GM21447 (cell line): ENCODE measurements around the gene CD83.

Experiments used
- ATAC-seq: cut with Tn5 transposase; IDR thresholded peaks from one replicate; pipeline ENCODE4 v1.9.1; 2021; ENCODE audit not compliant: unreplicated experiment

The CD83 gene

GRCh38 chr6:14091339-14091978 is 26.1 kb upstream of the CD83 start:
- ATAC-seq = no peak

- ATAC-seq = no peak
Measured at GRCh38 chr6:14092316-14092715, 25.3 kb upstream of the CD83 start.

GRCh38 chr6:14092838-14093789 is 24.5 kb upstream of the CD83 start:
- no peak for ATAC-seq

- no peak for ATAC-seq
Measured at GRCh38 chr6:14094721-14095120, 22.9 kb upstream of the CD83 start.

- ATAC-seq = peak; percentile 62
Measured at GRCh38 chr6:14095437-14095836, 22.1 kb upstream of the CD83 start.

- no peak for ATAC-seq
Measured at GRCh38 chr6:14100138-14100537, 17.4 kb upstream of the CD83 start.

GRCh38 chr6:14100966-14101365 is 16.6 kb upstream of the CD83 start:
- ATAC-seq = no peak

GRCh38 chr6:14102383-14102782 is 15.2 kb upstream of the CD83 start:
- ATAC-seq = no peak

GRCh38 chr6:14105547-14105946 is 12.0 kb upstream of the CD83 start:
- no peak for ATAC-seq

GRCh38 chr6:14107000-14107399 is 10.6 kb upstream of the CD83 start:
- no peak for ATAC-seq

- no peak for ATAC-seq
Measured at GRCh38 chr6:14107711-14108494, 9.7 kb upstream of the CD83 start.

GRCh38 chr6:14108571-14109410 is 8.8 kb upstream of the CD83 start:
- ATAC-seq = peak; percentile 76

GRCh38 chr6:14109411-14109826 is 8.2 kb upstream of the CD83 start:
- ATAC-seq = peak; percentile 5

GRCh38 chr6:14110001-14110818 is 7.4 kb upstream of the CD83 start:
- peak; percentile 40 for ATAC-seq

- ATAC-seq = no peak
Measured at GRCh38 chr6:14113976-14114375, 3.6 kb upstream of the CD83 start.

- no peak for ATAC-seq
Measured at GRCh38 chr6:14118091-14118439, 493 bp downstream of the CD83 start.

- no peak for ATAC-seq
Measured at GRCh38 chr6:14118446-14118845, 874 bp downstream of the CD83 start.

- ATAC-seq = no peak
Measured at GRCh38 chr6:14119784-14120183, 2.2 kb downstream of the CD83 start.

- no peak for ATAC-seq
Measured at GRCh38 chr6:14120546-14120945, 3.0 kb downstream of the CD83 start.

GRCh38 chr6:14121936-14122344 is 4.4 kb downstream of the CD83 start:
- peak; percentile 77 for ATAC-seq
